ENCODE data around the gene ACACB.

DNA sequence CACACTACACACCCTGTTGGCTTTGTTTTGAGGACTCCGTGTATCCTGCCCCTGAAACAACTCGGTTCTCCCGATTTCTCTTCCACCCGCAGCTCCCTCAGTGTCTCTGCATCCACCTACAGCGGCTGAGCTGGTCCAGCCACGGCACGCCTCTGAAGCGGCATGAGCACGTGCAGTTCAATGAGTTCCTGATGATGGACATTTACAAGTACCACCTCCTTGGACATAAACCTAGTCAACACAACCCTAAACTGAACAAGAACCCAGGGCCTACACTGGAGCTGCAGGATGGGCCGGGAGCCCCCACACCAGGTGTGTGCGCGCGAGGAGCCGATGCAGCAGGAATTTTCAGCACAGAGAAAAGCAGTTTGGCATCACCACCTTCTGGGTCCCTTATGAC lies 33.6 kb upstream of the ACACB start:
- TF ChIP-seq, protein P1, sequence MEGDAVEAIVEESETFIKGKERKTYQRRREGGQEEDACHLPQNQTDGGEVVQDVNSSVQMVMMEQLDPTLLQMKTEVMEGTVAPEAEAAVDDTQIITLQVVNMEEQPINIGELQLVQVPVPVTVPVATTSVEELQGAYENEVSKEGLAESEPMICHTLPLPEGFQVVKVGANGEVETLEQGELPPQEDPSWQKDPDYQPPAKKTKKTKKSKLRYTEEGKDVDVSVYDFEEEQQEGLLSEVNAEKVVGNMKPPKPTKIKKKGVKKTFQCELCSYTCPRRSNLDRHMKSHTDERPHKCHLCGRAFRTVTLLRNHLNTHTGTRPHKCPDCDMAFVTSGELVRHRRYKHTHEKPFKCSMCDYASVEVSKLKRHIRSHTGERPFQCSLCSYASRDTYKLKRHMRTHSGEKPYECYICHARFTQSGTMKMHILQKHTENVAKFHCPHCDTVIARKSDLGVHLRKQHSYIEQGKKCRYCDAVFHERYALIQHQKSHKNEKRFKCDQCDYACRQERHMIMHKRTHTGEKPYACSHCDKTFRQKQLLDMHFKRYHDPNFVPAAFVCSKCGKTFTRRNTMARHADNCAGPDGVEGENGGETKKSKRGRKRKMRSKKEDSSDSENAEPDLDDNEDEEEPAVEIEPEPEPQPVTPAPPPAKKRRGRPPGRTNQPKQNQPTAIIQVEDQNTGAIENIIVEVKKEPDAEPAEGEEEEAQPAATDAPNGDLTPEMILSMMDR (IDR thresholded peaks at IDR 0.05): no peak
- TF ChIP-seq POLR2A (IDR thresholded peaks at IDR 0.05): no peak
